LNCaP clone FGC (cell line): ENCODE data around the gene MAN1A1.

Experiments used
- DNase-seq: peaks from one replicate; pipeline ENCODE4 v3.0.0-alpha.2; 2011; ENCODE audit warnings: low read depth
- H3K4me3 ChIP-seq: 2 replicates; pipeline ENCODE4 v1.5.1; 2011; ENCODE audit warnings: mild to moderate bottlenecking, low read depth, low read length, control low read depth
- CTCF ChIP-seq: IDR thresholded peaks from 2 replicates; pipeline ENCODE4 v1.5.1; 2012; ENCODE audit warnings: mild to moderate bottlenecking; ENCODE audit not compliant: control insufficient read depth, insufficient read depth; ENCODE audit errors: extremely low read depth

MAN1A1 gene

GRCh38 chr6:119184008-119184648 lies 165.4 kb downstream of the MAN1A1 start:
- no peak overlapping the region for H3K4me3 ChIP-seq
- TF ChIP-seq CTCF = no peak
- no peak for DNase-seq

GRCh38 chr6:119183457-119183856 lies 166.1 kb downstream of the MAN1A1 start:
- no peak overlapping the region for H3K4me3 ChIP-seq
- DNase-seq = no peak
- TF ChIP-seq CTCF = no peak

- TF ChIP-seq CTCF = no peak
- no peak for DNase-seq
- H3K4me3 ChIP-seq = no peak overlapping the region
These were observed 166.7 kb downstream of the MAN1A1 start for GRCh38 chr6:119182875-119183274.

- H3K4me3 ChIP-seq = no peak overlapping the region
- TF ChIP-seq CTCF = no peak
- no peak for DNase-seq
These were observed 167.3 kb downstream of the MAN1A1 start for GRCh38 chr6:119182216-119182803.

- H3K4me3 ChIP-seq = no peak overlapping the region
- no peak for TF ChIP-seq CTCF
- DNase-seq = no peak
These were observed 168.5 kb downstream of the MAN1A1 start for GRCh38 chr6:119181046-119181445.

GRCh38 chr6:119179842-119180241 lies 169.7 kb downstream of the MAN1A1 start:
- no peak for DNase-seq
- no peak overlapping the region for H3K4me3 ChIP-seq
- no peak for TF ChIP-seq CTCF

GRCh38 chr6:119179062-119179461 lies 170.5 kb downstream of the MAN1A1 start:
- TF ChIP-seq CTCF = no peak
- H3K4me3 ChIP-seq = no peak overlapping the region
- DNase-seq = no peak
